ENCODE results near the gene CHAT.

The CHAT gene

GRCh38 chr10:49597426-49598163 lies 16.2 kb upstream of the CHAT start:
- no peak for DNase-seq (ENCODE audit: low read depth)

GRCh38 chr10:49598164-49598856 lies 15.5 kb upstream of the CHAT start:
- DNase-seq (ENCODE audit: low read depth): no peak

GRCh38 chr10:49598986-49599385 lies 14.9 kb upstream of the CHAT start:
- no peak for DNase-seq (ENCODE audit: low read depth)

- no peak for DNase-seq (ENCODE audit: low read depth)
Measured at GRCh38 chr10:49599546-49599945, 14.3 kb upstream of the CHAT start.

- no peak for DNase-seq (ENCODE audit: low read depth)
Measured at GRCh38 chr10:49600046-49600445, 13.8 kb upstream of the CHAT start.

GRCh38 chr10:49600781-49601400 lies 12.9 kb upstream of the CHAT start:
- no peak for DNase-seq (ENCODE audit: low read depth)

- DNase-seq (ENCODE audit: low read depth): no peak
Measured at GRCh38 chr10:49601857-49602256, 12.0 kb upstream of the CHAT start.

GRCh38 chr10:49602380-49603023 lies 11.3 kb upstream of the CHAT start:
- no peak for DNase-seq (ENCODE audit: low read depth)

GRCh38 chr10:49605216-49605938 lies 8.5 kb upstream of the CHAT start:
- no peak for DNase-seq (ENCODE audit: low read depth)

- no peak for DNase-seq (ENCODE audit: low read depth)
Measured at GRCh38 chr10:49605939-49606509, 7.8 kb upstream of the CHAT start.

- DNase-seq (ENCODE audit: low read depth): peak; percentile 20
Measured at GRCh38 chr10:49606981-49607535, 6.8 kb upstream of the CHAT start.

- no peak for DNase-seq (ENCODE audit: low read depth)
Measured at GRCh38 chr10:49608166-49609005, 5.5 kb upstream of the CHAT start.

- DNase-seq (ENCODE audit: low read depth): no peak
Measured at GRCh38 chr10:49609006-49609282, 4.9 kb upstream of the CHAT start.

GRCh38 chr10:49609283-49610113 lies 4.3 kb upstream of the CHAT start:
- no peak for DNase-seq (ENCODE audit: low read depth)

GRCh38 chr10:49610114-49610457 lies 3.8 kb upstream of the CHAT start, which contains the start of gene SLC18A3:
SLC18A3 (plus strand) TSS chr10:49610310; CDS start chr10:49610741, 431 bp downstream.
- DNase-seq (ENCODE audit: low read depth): no peak

GRCh38 chr10:49610458-49611165 lies 3.2 kb upstream of the CHAT start:
- no peak for DNase-seq (ENCODE audit: low read depth)

- no peak for DNase-seq (ENCODE audit: low read depth)
Measured at GRCh38 chr10:49611166-49611815, 2.5 kb upstream of the CHAT start.

GRCh38 chr10:49611816-49612512 lies 1.9 kb upstream of the CHAT start:
- no peak for DNase-seq (ENCODE audit: low read depth)

Measured in fibroblast of the conjunctiva (primary cell).